SK-N-SH (cell line): ENCODE data around the gene GLOD4. TPM values are rescaled to one million over a fixed set of nuclear protein-coding genes. Genes with fewer than 3 reads are reported as not detected.

Source experiments
- CTCF ChIA-PET: fragments of 300-600, 350-600 bp; formaldehyde crosslinking; extraction: SDS; loops from one replicate; lab custom pipeline; 2021; lab: Yijun Ruan, JAX
- POLR2A ChIA-PET: fragments of 350-600 bp; sonication (Branson Sonifier 250); formaldehyde crosslinking; extraction: SDS; loops from one replicate; lab custom pipeline; 2020; ENCODE audit warnings: antibody characterized with exemption, inconsistent platforms; lab: Yijun Ruan, JAX
- DNase-seq: peaks from one replicate; pipeline ENCODE4 v3.0.0; 2012
- H2AFZ ChIP-seq: fragments of 200-600 bp; sonication (generic); 2 replicates; pipeline ENCODE4 v1.8.1; 2016; ENCODE audit warnings: antibody characterized with exemption, mild to moderate bottlenecking, low read depth
- H3F3A ChIP-seq: fragments of 200-600 bp; sonication (generic); replicated peaks from 2 replicates; pipeline ENCODE3; 2016; ENCODE audit warnings: antibody characterized with exemption, mild to moderate bottlenecking; ENCODE audit not compliant: insufficient read depth
- H3K27ac ChIP-seq, 2 experiments: fragments of 200-500 bp in 1 of 2; fragments of 200-600 bp in 1 of 2; sonication (Bioruptor generic) in 1 of 2; sonication (generic), shearing (Covaris generic) in 1 of 2; 2 replicates each; pipeline versions ENCODE4 v1.5.1 to v1.6.1; 2014 to 2016; ENCODE audit warnings: low read depth in 2 of 2, inconsistent platforms in 1 of 2, low read length in 1 of 2, mild to moderate bottlenecking in 1 of 2, mixed read lengths in 1 of 2
- H3K27me3 ChIP-seq: fragments of 200-600 bp; sonication (generic), shearing (Covaris generic); 2 replicates; pipeline ENCODE4 v1.6.1; 2016; ENCODE audit warnings: mixed run types; ENCODE audit not compliant: insufficient read depth
- H3K36me3 ChIP-seq, 2 experiments: fragments of 200-500 bp in 1 of 2; fragments of 200-600 bp in 1 of 2; sonication (Bioruptor generic) in 1 of 2; sonication (generic) in 1 of 2; replicated peaks in 1 of 2; 2 replicates each; pipeline versions ENCODE3 to v1.5.1; 2014 to 2016; ENCODE audit warnings: low read length in 1 of 2, mild to moderate bottlenecking in 1 of 2; ENCODE audit not compliant: insufficient read depth in 2 of 2, control insufficient read depth in 1 of 2
- H3K4me1 ChIP-seq, 2 experiments: fragments of 200-500 bp in 1 of 2; fragments of 200-600 bp in 1 of 2; sonication (Bioruptor generic) in 1 of 2; sonication (generic), shearing (Covaris generic) in 1 of 2; 2 replicates each; pipeline versions ENCODE4 v1.5.1 to v1.6.1; 2014 to 2016; ENCODE audit warnings: low read depth in 1 of 2, low read length in 1 of 2, mixed run types in 1 of 2; ENCODE audit not compliant: insufficient read depth in 2 of 2, control insufficient read depth in 1 of 2
- H3K4me2 ChIP-seq: fragments of 200-600 bp; sonication (generic), shearing (Covaris generic); 2 replicates; pipeline ENCODE4 v1.6.1; 2017; ENCODE audit warnings: mixed run types
- H3K4me3 ChIP-seq, 2 experiments: fragments of 200-500 bp in 1 of 2; fragments of 200-600 bp in 1 of 2; sonication (Bioruptor generic) in 1 of 2; sonication (generic), shearing (Covaris generic) in 1 of 2; 2 replicates each; pipeline versions ENCODE4 v1.5.1 to v1.8.1; 2014 to 2016; ENCODE audit warnings: low read depth in 2 of 2, inconsistent platforms in 1 of 2, low read length in 1 of 2, mild to moderate bottlenecking in 1 of 2, mixed read lengths in 1 of 2, moderate library complexity in 1 of 2
- H3K79me2 ChIP-seq: fragments of 200-600 bp; sonication (generic); 2 replicates; pipeline ENCODE4 v1.8.1; 2017; ENCODE audit warnings: mild to moderate bottlenecking; ENCODE audit not compliant: insufficient read depth
- H3K9ac ChIP-seq: fragments of 200-600 bp; sonication (generic); 2 replicates; pipeline ENCODE4 v1.6.1; 2017; ENCODE audit warnings: mixed run types
- H3K9me2 ChIP-seq: fragments of 200-600 bp; sonication (generic); 2 replicates; pipeline ENCODE4 v1.6.1; 2017; ENCODE audit warnings: mixed run types
- H3K9me3 ChIP-seq: fragments of 200-600 bp; sonication (generic); 2 replicates; pipeline ENCODE4 v1.6.1; 2017; ENCODE audit warnings: mixed run types, mild to moderate bottlenecking, moderate library complexity
- H4K20me1 ChIP-seq: fragments of 200-600 bp; sonication (generic); 2 replicates; pipeline ENCODE4 v1.6.1; 2017; ENCODE audit warnings: mild to moderate bottlenecking, mixed run types; ENCODE audit not compliant: insufficient read depth
- CHD2 ChIP-seq: fragments of 150-350 bp; IDR thresholded peaks from 2 replicates; pipeline ENCODE4 v1.6.1; 2018; ENCODE audit warnings: low read length; ENCODE audit not compliant: partially characterized antibody
- EZH2phosphoT487 ChIP-seq: fragments of 200-600 bp; sonication (generic); IDR thresholded peaks from 2 replicates; pipeline ENCODE4 v1.6.1; 2017; ENCODE audit warnings: low read depth, mixed run types, mild to moderate bottlenecking, antibody characterized with exemption, moderate library complexity, borderline replicate concordance
- FOXM1 ChIP-seq: IDR thresholded peaks from 2 replicates; pipeline ENCODE4 v1.4.0; 2012; ENCODE audit warnings: low read depth, mild to moderate bottlenecking
- GABPA ChIP-seq: IDR thresholded peaks from 2 replicates; pipeline ENCODE4 v1.4.0; 2012; ENCODE audit warnings: low read depth, mild to moderate bottlenecking
- JUND ChIP-seq: IDR thresholded peaks from 2 replicates; pipeline ENCODE4 v1.4.0; 2012
- MEF2A ChIP-seq: IDR thresholded peaks from 2 replicates; pipeline ENCODE4 v1.4.0; 2012; ENCODE audit warnings: low read depth, borderline replicate concordance
- MXI1 ChIP-seq: IDR thresholded peaks from 2 replicates; pipeline ENCODE4 v1.6.1; 2012; ENCODE audit warnings: mild to moderate bottlenecking, low read depth, low read length, improper control_type of control experiment
- NFIC ChIP-seq: IDR thresholded peaks from 2 replicates; pipeline ENCODE4 v1.4.0; 2012; ENCODE audit warnings: borderline replicate concordance
- NRF1 ChIP-seq: IDR thresholded peaks from 2 replicates; pipeline ENCODE4 v1.6.1; 2012; ENCODE audit warnings: low read depth, mild to moderate bottlenecking, low read length
- POLR2AphosphoS5 ChIP-seq: IDR thresholded peaks from 2 replicates; pipeline ENCODE4 v1.6.1; 2012; ENCODE audit warnings: low read depth, low read length
- RCOR1 ChIP-seq: fragments of 150-350 bp; IDR thresholded peaks from 2 replicates; pipeline ENCODE4 v1.6.1; 2017; ENCODE audit warnings: antibody characterized with exemption, low read length
- RFX5 ChIP-seq: IDR thresholded peaks from 2 replicates; pipeline ENCODE4 v1.6.1; 2012; ENCODE audit warnings: mild to moderate bottlenecking, improper control_type of control experiment, low read length
- TAF1 ChIP-seq: IDR thresholded peaks from 2 replicates; pipeline ENCODE4 v1.6.1; 2012; ENCODE audit warnings: low read depth, mild to moderate bottlenecking, low read length, moderate library complexity, borderline replicate concordance
- TCF12 ChIP-seq: IDR thresholded peaks from 2 replicates; pipeline ENCODE4 v1.4.0; 2012
- TEAD4 ChIP-seq: IDR thresholded peaks from 2 replicates; pipeline ENCODE4 v1.4.0; 2012; ENCODE audit warnings: mild to moderate bottlenecking, borderline replicate concordance; ENCODE audit not compliant: insufficient read depth
- YY1 ChIP-seq: IDR thresholded peaks from 2 replicates; pipeline ENCODE4 v1.4.0; 2012; ENCODE audit warnings: low read depth, mild to moderate bottlenecking
- WGBS: methylation state at CpG from one replicate; pipeline ENCODE4 v1.1.6; 2017; ENCODE audit warnings: low lambda C conversion rate; 5-methylcytosine and 5-hydroxymethylcytosine counted together
- polyA plus RNA-seq, 3 experiments: library from polyadenylated mRNA; depleted of rRNA; stranded (reverse); fragments of >200 nt; gene quantifications; 2 replicates each; pipeline ENCODE4 v1.2.3, GENCODE V29; 2012
- TF ChIP-seq, protein P1 (sequence below): IDR thresholded peaks from 2 replicates; pipeline ENCODE4 v1.4.0; 2012; ENCODE audit warnings: low read depth, borderline replicate concordance
- TF ChIP-seq, protein P2 (sequence below): IDR thresholded peaks from 2 replicates; pipeline ENCODE4 v1.4.0; 2012; ENCODE audit warnings: low read depth
- TF ChIP-seq, protein P3 (sequence below): fragments of 150-350 bp; IDR thresholded peaks from 2 replicates; pipeline ENCODE4 v1.6.1; 2016; ENCODE audit warnings: mild to moderate bottlenecking, low read depth, low read length

Gene GLOD4
- polyA plus RNA-seq, 1 of the 3 experiments (the other 2 are of a cell fraction): 34.3 TPM

DNA sequence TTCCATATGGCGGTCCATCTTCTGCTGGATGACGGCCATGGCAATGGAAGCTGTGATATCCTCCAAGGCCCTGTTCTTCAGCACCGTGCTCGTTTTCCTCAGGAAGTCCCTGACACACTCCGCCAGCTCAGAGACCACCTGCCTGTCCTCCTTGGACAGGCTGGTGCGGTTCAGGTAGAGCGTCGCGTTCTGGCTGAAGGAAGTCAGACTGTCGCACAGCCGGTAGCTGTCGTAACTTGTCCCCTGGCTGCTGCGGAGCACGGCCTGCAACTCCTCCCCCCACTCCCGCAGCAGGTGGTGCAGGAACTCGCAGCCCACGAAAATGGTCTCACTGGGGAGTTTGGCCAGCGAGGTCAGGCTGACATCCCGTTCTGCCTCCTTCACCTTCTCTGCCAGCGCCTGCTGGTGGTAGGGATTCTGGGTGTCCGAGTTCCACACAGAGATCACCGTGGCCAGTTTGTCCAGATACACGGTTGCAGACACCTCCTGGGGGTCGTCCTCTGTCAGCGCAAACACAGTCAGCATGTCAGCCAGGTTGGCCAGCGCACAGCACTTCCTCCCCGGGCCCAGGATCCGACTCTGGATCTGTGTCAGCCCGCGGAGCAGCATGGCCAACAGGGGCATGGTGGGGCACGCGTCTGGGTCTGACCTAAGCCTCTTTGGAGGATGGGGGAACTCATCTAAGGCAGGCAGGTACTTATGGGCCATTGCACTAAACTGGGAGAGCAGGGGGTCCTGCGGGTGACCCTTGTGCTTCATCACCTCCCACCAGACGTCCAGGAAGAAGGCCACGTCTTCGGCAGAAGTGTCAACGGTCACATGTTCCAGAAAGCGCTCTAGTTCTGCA is 35.1 kb downstream of the GLOD4 start:
- Histone ChIP-seq H4K20me1 (no peaks in the 10 kb centered on the region), H3K4me2 (no peak overlapping the region), H3K9me2 (no peaks in the 10 kb centered on the region), H3K4me1 (peaks cover 5 to 14% of the 10 kb centered on the region in 2 experiments; a peak in 2 of 4 replicates), H3K79me2 (peaks cover 47% of the 10 kb centered on the region), H3K27me3 (no peaks in the 10 kb centered on the region), H3K9me3 (no peaks in the 10 kb centered on the region), H3F3A (no peaks in the 10 kb centered on the region), H2AFZ (no peak overlapping the region), H3K36me3 (peaks cover 18 to 52% of the 10 kb centered on the region in 2 experiments), H3K9ac (no peak overlapping the region), H3K4me3 (no peak overlapping the region), H3K27ac (no peak overlapping the region)
- DNase-seq: no peak
- WGBS: 94% methylated on average over 22 of the region's 38 CpGs
- POLR2A ChIA-PET: interaction anchor here (1.2 kb wide), 1 partner anchor 29 kb away, joined by 3 read pairs; no protein-coding TSS in a partner anchor
- CTCF ChIA-PET: interaction anchor here (0.5 kb wide), 1 partner anchor 71 kb away, joined by 3 read pairs; no protein-coding TSS in a partner anchor
- TF ChIP-seq EZH2phosphoT487: no peak

DNA sequence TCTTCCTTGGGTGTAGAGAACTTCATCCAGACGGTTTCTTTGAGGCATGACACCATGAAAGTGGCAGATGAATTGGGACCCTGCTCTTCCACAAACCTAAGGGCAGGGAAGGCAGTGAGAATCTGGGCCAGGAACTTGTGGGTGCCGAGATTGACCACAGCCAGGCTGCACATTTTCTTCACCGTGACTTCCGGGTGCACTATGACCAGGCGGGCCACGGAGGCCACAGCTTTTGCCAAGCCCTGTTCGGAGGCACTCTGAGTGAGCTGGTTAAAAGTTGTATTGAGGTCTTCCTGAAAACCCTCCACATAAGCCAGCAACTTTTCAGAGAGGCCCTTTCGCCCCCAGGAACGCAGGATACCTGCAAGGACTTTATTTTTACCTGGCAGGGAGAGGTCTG is 35.9 kb downstream of the GLOD4 start:
- Histone ChIP-seq H3K27me3 (no peaks in the 10 kb centered on the region), H3K4me2 (no peak overlapping the region), H4K20me1 (no peaks in the 10 kb centered on the region), H3F3A (no peaks in the 10 kb centered on the region), H3K36me3 (peaks cover 19 to 60% of the 10 kb centered on the region in 2 experiments), H3K4me3 (no peak overlapping the region), H3K9ac (no peak overlapping the region), H3K9me3 (no peaks in the 10 kb centered on the region), H2AFZ (no peak overlapping the region), H3K79me2 (peaks cover 40% of the 10 kb centered on the region), H3K9me2 (no peaks in the 10 kb centered on the region), H3K27ac (no peak overlapping the region), H3K4me1 (peaks cover 5 to 10% of the 10 kb centered on the region in 2 experiments; a peak in 2 of 4 replicates)
- WGBS: 96% methylated on average over 8 of the region's 9 CpGs
- no peak for DNase-seq
- ChIA-PET CTCF (interaction anchor here (0.5 to 1.9 kb wide), 3 partner anchors 10 to 334 kb away, joined by 3 to 10 read pairs (median 5); no protein-coding TSS in a partner anchor), POLR2A (interaction anchor here (1.2 kb wide), 1 partner anchor 29 kb away, joined by 3 read pairs; no protein-coding TSS in a partner anchor)
- TF ChIP-seq YY1 (no peak), NFIC (no peak), JUND (no peak), TEAD4 (no peak), TCF12 (no peak)
- TF ChIP-seq, protein P1, sequence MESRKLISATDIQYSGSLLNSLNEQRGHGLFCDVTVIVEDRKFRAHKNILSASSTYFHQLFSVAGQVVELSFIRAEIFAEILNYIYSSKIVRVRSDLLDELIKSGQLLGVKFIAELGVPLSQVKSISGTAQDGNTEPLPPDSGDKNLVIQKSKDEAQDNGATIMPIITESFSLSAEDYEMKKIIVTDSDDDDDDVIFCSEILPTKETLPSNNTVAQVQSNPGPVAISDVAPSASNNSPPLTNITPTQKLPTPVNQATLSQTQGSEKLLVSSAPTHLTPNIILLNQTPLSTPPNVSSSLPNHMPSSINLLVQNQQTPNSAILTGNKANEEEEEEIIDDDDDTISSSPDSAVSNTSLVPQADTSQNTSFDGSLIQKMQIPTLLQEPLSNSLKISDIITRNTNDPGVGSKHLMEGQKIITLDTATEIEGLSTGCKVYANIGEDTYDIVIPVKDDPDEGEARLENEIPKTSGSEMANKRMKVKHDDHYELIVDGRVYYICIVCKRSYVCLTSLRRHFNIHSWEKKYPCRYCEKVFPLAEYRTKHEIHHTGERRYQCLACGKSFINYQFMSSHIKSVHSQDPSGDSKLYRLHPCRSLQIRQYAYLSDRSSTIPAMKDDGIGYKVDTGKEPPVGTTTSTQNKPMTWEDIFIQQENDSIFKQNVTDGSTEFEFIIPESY: no peak

DNA sequence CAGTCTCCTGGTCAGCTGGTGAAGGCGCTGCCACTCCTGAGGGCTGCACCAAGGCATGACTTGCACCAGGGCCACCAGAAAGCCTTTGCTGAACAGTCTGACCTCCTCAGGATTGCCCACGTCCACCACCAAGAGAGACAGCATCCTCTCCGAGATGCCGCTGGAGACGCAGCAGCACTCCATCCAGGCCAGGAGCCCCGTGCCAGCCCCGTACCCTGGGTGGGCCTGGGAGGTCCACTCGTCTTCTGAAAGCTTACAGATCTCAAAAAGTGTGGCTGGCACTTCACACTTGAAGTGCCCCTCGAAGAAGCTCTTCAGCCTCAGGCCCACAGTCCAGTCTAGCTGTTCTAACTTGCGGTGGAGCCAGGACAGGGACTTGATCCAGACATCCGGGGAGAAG is 36.7 kb downstream of the GLOD4 start:
- peaks cover 32% of the 10 kb centered on the region for H3K79me2 ChIP-seq
- no peaks in the 10 kb centered on the region for H4K20me1 ChIP-seq
- H3K4me1 ChIP-seq: peaks cover 2% of the 10 kb centered on the region in 2 experiments; a peak in 2 of 4 replicates
- no peak overlapping the region for H3K4me3 ChIP-seq
- no peaks in the 10 kb centered on the region for H3F3A ChIP-seq
- ChIA-PET CTCF (interaction anchor here (1.1 to 1.9 kb wide), 3 partner anchors 9 to 333 kb away, joined by 3 to 10 read pairs (median 5); no protein-coding TSS in a partner anchor), POLR2A (no interaction called here)
- H3K4me2 ChIP-seq: no peak overlapping the region
- 100% methylated on average over 3 of the region's 11 CpGs for WGBS
- H3K9me2 ChIP-seq: no peaks in the 10 kb centered on the region
- no peaks in the 10 kb centered on the region for H3K27me3 ChIP-seq
- H2AFZ ChIP-seq: no peak overlapping the region
- peaks cover 19 to 67% of the 10 kb centered on the region in 2 experiments for H3K36me3 ChIP-seq
- H3K9ac ChIP-seq: no peak overlapping the region
- no peak for DNase-seq
- no peaks in the 10 kb centered on the region for H3K9me3 ChIP-seq
- no peak overlapping the region for H3K27ac ChIP-seq
- TF ChIP-seq FOXM1 (no peak), TEAD4 (no peak), MXI1 (no peak), TAF1 (no peak), MEF2A (no peak), CHD2 (no peak), EZH2phosphoT487 (no peak), NRF1 (no peak), POLR2AphosphoS5 (no peak), RFX5 (no peak), GABPA (no peak), RCOR1 (no peak)
- TF ChIP-seq, protein P2, sequence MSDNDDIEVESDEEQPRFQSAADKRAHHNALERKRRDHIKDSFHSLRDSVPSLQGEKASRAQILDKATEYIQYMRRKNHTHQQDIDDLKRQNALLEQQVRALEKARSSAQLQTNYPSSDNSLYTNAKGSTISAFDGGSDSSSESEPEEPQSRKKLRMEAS: no peak
- TF ChIP-seq, protein P3, sequence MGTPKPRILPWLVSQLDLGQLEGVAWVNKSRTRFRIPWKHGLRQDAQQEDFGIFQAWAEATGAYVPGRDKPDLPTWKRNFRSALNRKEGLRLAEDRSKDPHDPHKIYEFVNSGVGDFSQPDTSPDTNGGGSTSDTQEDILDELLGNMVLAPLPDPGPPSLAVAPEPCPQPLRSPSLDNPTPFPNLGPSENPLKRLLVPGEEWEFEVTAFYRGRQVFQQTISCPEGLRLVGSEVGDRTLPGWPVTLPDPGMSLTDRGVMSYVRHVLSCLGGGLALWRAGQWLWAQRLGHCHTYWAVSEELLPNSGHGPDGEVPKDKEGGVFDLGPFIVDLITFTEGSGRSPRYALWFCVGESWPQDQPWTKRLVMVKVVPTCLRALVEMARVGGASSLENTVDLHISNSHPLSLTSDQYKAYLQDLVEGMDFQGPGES: no peak
